H1 (cell line): ENCODE results near the gene SPOCK3. TPM values are rescaled to one million over a fixed set of nuclear protein-coding genes. Genes with fewer than 3 reads are reported as not detected.

Experiments
- CTCF ChIA-PET: fragments of 300-600 bp; sonication (Branson Sonifier 250); formaldehyde crosslinking; loops from one replicate; lab custom pipeline; 2021; ENCODE audit not compliant: partially characterized antibody; lab: Charles Lee
- POLR2A ChIA-PET: fragments of 300-600 bp; sonication (Branson Sonifier 250); formaldehyde crosslinking; loops from one replicate; lab custom pipeline; 2021; ENCODE audit warnings: inconsistent platforms; ENCODE audit not compliant: partially characterized antibody; lab: Charles Lee
- DNase-seq, 2 experiments: peaks; one replicate each; pipeline versions ENCODE4 v3.0.0 to v3.0.0-alpha.2; 2010 to 2022; ENCODE audit warnings: low spot score in 2 of 2, low read depth in 1 of 2, mixed read lengths in 1 of 2
- FAIRE-seq: peaks from 2 replicates; lab custom pipeline; 2011; peaks lifted over from hg19 to GRCh38; lab: Jason Lieb, UNC
- H2AFZ ChIP-seq: 2 replicates; pipeline ENCODE4 v1.8.1; 2012; ENCODE audit warnings: low read length, inconsistent platforms
- H2AK5ac ChIP-seq: 2 replicates; pipeline ENCODE4 v1.6.1; 2013; ENCODE audit warnings: low read depth, low read length
- H2BK120ac ChIP-seq: replicated peaks from 2 replicates; pipeline ENCODE3; 2013; ENCODE audit warnings: low read depth, low read length, inconsistent platforms
- H2BK12ac ChIP-seq: 2 replicates; pipeline ENCODE4 v1.6.1; 2013; ENCODE audit warnings: low read depth, low read length
- H2BK15ac ChIP-seq: 2 replicates; pipeline ENCODE4 v1.6.1; 2013; ENCODE audit warnings: low read length
- H2BK20ac ChIP-seq: 2 replicates; pipeline ENCODE4 v1.6.1; 2013; ENCODE audit warnings: low read length
- H2BK5ac ChIP-seq: 2 replicates; pipeline ENCODE4 v1.6.1; 2013; ENCODE audit warnings: low read depth, low read length
- H3K14ac ChIP-seq: 2 replicates; pipeline ENCODE4 v1.6.1; 2013; ENCODE audit warnings: inconsistent platforms; ENCODE audit not compliant: insufficient read length
- H3K18ac ChIP-seq: 2 replicates; pipeline ENCODE4 v1.6.1; 2013; ENCODE audit warnings: low read length; ENCODE audit errors: extremely low read depth
- H3K23ac ChIP-seq: 2 replicates; pipeline ENCODE4 v1.6.1; 2013; ENCODE audit warnings: inconsistent platforms; ENCODE audit not compliant: insufficient read length
- H3K23me2 ChIP-seq: 2 replicates; pipeline ENCODE4 v1.6.1; 2013; ENCODE audit warnings: low read depth, low read length
- H3K27ac ChIP-seq: 2 replicates; pipeline ENCODE4 v1.6.1; 2011; ENCODE audit warnings: low read depth, low read length, inconsistent platforms
- H3K27me3 ChIP-seq, 4 experiments: replicated peaks in 1 of 4; 1 replicate in 1 of 4; 2 replicates in 3 of 4; pipeline versions ENCODE4 v1.6.1 to v1.8.1; 2011 to 2013; ENCODE audit warnings: low read length in 3 of 4, mild to moderate bottlenecking in 3 of 4, inconsistent platforms in 2 of 4, mixed read lengths in 2 of 4, moderate library complexity in 1 of 4; ENCODE audit not compliant: control insufficient read depth in 3 of 4, insufficient read depth in 3 of 4; ENCODE audit errors: extremely low read depth in 1 of 4
- H3K36me3 ChIP-seq, 4 experiments: 2 replicates each; pipeline versions ENCODE4 v1.6.1 to v1.8.1; 2011 to 2013; ENCODE audit warnings: mild to moderate bottlenecking in 4 of 4, low read length in 3 of 4, moderate library complexity in 2 of 4, control low read depth in 1 of 4, inconsistent platforms in 1 of 4; ENCODE audit not compliant: insufficient read depth in 4 of 4, control insufficient read depth in 2 of 4
- H3K4ac ChIP-seq: replicated peaks from 2 replicates; pipeline ENCODE3; 2013; ENCODE audit warnings: low read length, low read depth, mixed read lengths, inconsistent platforms; ENCODE audit not compliant: insufficient read length
- H3K4me1 ChIP-seq, 4 experiments: replicated peaks in 1 of 4; 1 replicate in 1 of 4; 2 replicates in 3 of 4; pipeline versions ENCODE4 v1.6.1 to v1.8.1; 2011 to 2013; ENCODE audit warnings: low read length in 3 of 4, inconsistent platforms in 2 of 4, mixed read lengths in 1 of 4; ENCODE audit not compliant: insufficient read depth in 4 of 4, control insufficient read depth in 3 of 4
- H3K4me2 ChIP-seq, 2 experiments: 2 replicates each; pipeline versions ENCODE4 v1.6.1 to v1.8.1; 2011 to 2013; ENCODE audit warnings: low read depth in 2 of 2, low read length in 2 of 2, control low read depth in 1 of 2, inconsistent platforms in 1 of 2, mild to moderate bottlenecking in 1 of 2; ENCODE audit not compliant: insufficient read depth in 1 of 2
- H3K4me3 ChIP-seq, 4 experiments: fragments of 200-600, 300-600 bp in 1 of 4; sonication (generic), shearing (Covaris generic), sonication (Bioruptor Twin) in 1 of 4; 2 replicates each; pipeline versions ENCODE4 v1.5.1 to v1.8.1; 2011 to 2016; ENCODE audit warnings: low read length in 4 of 4, low read depth in 3 of 4, control low read depth in 2 of 4, inconsistent platforms in 2 of 4, mild to moderate bottlenecking in 2 of 4, mixed read lengths in 1 of 4, moderate library complexity in 1 of 4; ENCODE audit not compliant: insufficient read depth in 2 of 4; ENCODE audit errors: extremely low read depth in 1 of 4
- H3K56ac ChIP-seq: replicated peaks from 2 replicates; pipeline ENCODE3; 2013; ENCODE audit warnings: low read depth, mild to moderate bottlenecking, mixed read lengths, low read length, inconsistent platforms; ENCODE audit not compliant: insufficient read length
- H3K79me1 ChIP-seq: 2 replicates; pipeline ENCODE4 v1.6.1; 2013; ENCODE audit warnings: low read depth, low read length, control low read depth
- H3K79me2 ChIP-seq, 2 experiments: 2 replicates each; pipeline versions ENCODE4 v1.6.1 to v1.8.1; 2012 to 2013; ENCODE audit warnings: low read length in 2 of 2, mild to moderate bottlenecking in 2 of 2, inconsistent platforms in 1 of 2; ENCODE audit not compliant: insufficient read depth in 2 of 2, control insufficient read depth in 1 of 2
- H3K9ac ChIP-seq, 4 experiments: replicated peaks in 1 of 4; 1 replicate in 1 of 4; 2 replicates in 3 of 4; pipeline versions ENCODE4 v1.6.1 to v1.8.1; 2011 to 2013; ENCODE audit warnings: low read depth in 3 of 4, low read length in 3 of 4, control low read depth in 2 of 4, mild to moderate bottlenecking in 2 of 4, moderate library complexity in 2 of 4, inconsistent platforms in 1 of 4; ENCODE audit errors: extremely low read depth in 1 of 4
- H3K9me3 ChIP-seq, 2 experiments: 2 replicates each; pipeline versions ENCODE4 v1.6.1 to v1.8.1; 2012 to 2013; ENCODE audit warnings: mild to moderate bottlenecking in 2 of 2, moderate library complexity in 2 of 2, control low read depth in 1 of 2, inconsistent platforms in 1 of 2, low read depth in 1 of 2, low read length in 1 of 2, mixed read lengths in 1 of 2; ENCODE audit not compliant: insufficient read depth in 2 of 2
- H4K20me1 ChIP-seq, 2 experiments: replicated peaks in 1 of 2; 2 replicates each; pipeline versions ENCODE3 to v1.8.1; 2011 to 2013; ENCODE audit warnings: inconsistent platforms in 2 of 2, low read length in 2 of 2, mild to moderate bottlenecking in 1 of 2; ENCODE audit not compliant: insufficient read depth in 2 of 2, control insufficient read depth in 1 of 2
- H4K5ac ChIP-seq: 2 replicates; pipeline ENCODE4 v1.6.1; 2013; ENCODE audit warnings: low read length, low read depth, mixed read lengths, inconsistent platforms; ENCODE audit not compliant: insufficient read length
- H4K8ac ChIP-seq: 2 replicates; pipeline ENCODE4 v1.8.0; 2013; ENCODE audit warnings: mild to moderate bottlenecking, moderate library complexity, low read length, inconsistent platforms; ENCODE audit not compliant: insufficient read depth; ENCODE audit errors: extremely low read depth
- H4K91ac ChIP-seq: replicated peaks from 2 replicates; pipeline ENCODE3; 2013; ENCODE audit warnings: low read length, mixed read lengths, inconsistent platforms; ENCODE audit not compliant: insufficient read length
- BCL11A ChIP-seq, 2 experiments: IDR thresholded peaks; one replicate each; pipeline ENCODE4 v1.6.1; 2011; ENCODE audit warnings: low read depth in 2 of 2, low read length in 2 of 2, mild to moderate bottlenecking in 2 of 2
- CBX8 ChIP-seq: fragments of 300-800, 300-1000 bp; sonication (generic); IDR thresholded peaks from 2 replicates; pipeline ENCODE4 v1.7.1; 2016; ENCODE audit warnings: low read depth, low read length, borderline replicate concordance
- CREB1 ChIP-seq: IDR thresholded peaks from 2 replicates; pipeline ENCODE4 v1.6.1; 2012; ENCODE audit warnings: inconsistent platforms
- EP300 ChIP-seq, 2 experiments: IDR thresholded peaks; 1 replicate in 1 of 2; 2 replicates in 1 of 2; pipeline ENCODE4 v1.6.1; 2011 to 2012; ENCODE audit warnings: low read depth in 2 of 2, low read length in 2 of 2, mild to moderate bottlenecking in 2 of 2, borderline replicate concordance in 1 of 2, inconsistent platforms in 1 of 2, moderate library complexity in 1 of 2
- FOSL1 ChIP-seq: IDR thresholded peaks from 2 replicates; pipeline ENCODE4 v1.6.1; 2011; ENCODE audit warnings: mild to moderate bottlenecking, low read depth, low read length, moderate library complexity; ENCODE audit not compliant: insufficient read depth
- HDAC6 ChIP-seq: IDR thresholded peaks from one replicate; pipeline ENCODE4 v1.7.1; 2012; ENCODE audit warnings: low read depth, mild to moderate bottlenecking, inconsistent platforms, low read length, moderate library complexity
- NANOG ChIP-seq: IDR thresholded peaks from 2 replicates; pipeline ENCODE4 v1.6.1; 2011; ENCODE audit warnings: low read length, low read depth, mild to moderate bottlenecking, inconsistent platforms; ENCODE audit not compliant: insufficient read depth, poor library complexity, severe bottlenecking
- POU5F1 ChIP-seq: IDR thresholded peaks from 2 replicates; pipeline ENCODE4 v1.6.1; 2011; ENCODE audit warnings: low read depth, mild to moderate bottlenecking, low read length, moderate library complexity
- SRF ChIP-seq: IDR thresholded peaks from 2 replicates; pipeline ENCODE4 v1.6.1; 2011; ENCODE audit warnings: mild to moderate bottlenecking, low read depth, low read length, moderate library complexity
- SUZ12 ChIP-seq: fragments of 200-600 bp; sonication (generic); IDR thresholded peaks from 2 replicates; pipeline ENCODE4 v1.6.1; 2012; ENCODE audit warnings: mild to moderate bottlenecking, inconsistent platforms, low read length, moderate library complexity, mixed read lengths
- TAF1 ChIP-seq: IDR thresholded peaks from 2 replicates; pipeline ENCODE4 v1.6.1; 2011; ENCODE audit warnings: mild to moderate bottlenecking, low read depth, low read length
- TEAD4 ChIP-seq: IDR thresholded peaks from 2 replicates; pipeline ENCODE4 v1.6.1; 2012; ENCODE audit warnings: low read depth, low read length, inconsistent platforms, mixed read lengths
- WGBS, 2 experiments: shearing (Covaris generic) in 1 of 2; methylation state at CpG; one replicate each; pipeline versions ENCODE4 v1.1.6 to v1.1.7; 2013 to 2015; ENCODE audit warnings: low lambda C conversion rate in 2 of 2, mixed read lengths in 2 of 2, inconsistent platforms in 1 of 2, low coverage in 1 of 2, missing lambda C conversion rate in 1 of 2; ENCODE audit not compliant: insufficient replicate concordance in 2 of 2, insufficient coverage in 1 of 2, insufficient read length in 1 of 2; ENCODE audit errors: extremely low coverage in 1 of 2, missing lambda C conversion rate in 1 of 2; 5-methylcytosine and 5-hydroxymethylcytosine counted together
- polyA plus RNA-seq, 7 experiments: library from polyadenylated mRNA; depleted of rRNA in 3 of 7; stranded (reverse) in 5 of 7; unstranded in 2 of 7; fragments of >200 nt in 5 of 7; fragments of 200-250 nt in 2 of 7; gene quantifications; 1 replicate in 5 of 7; 2 replicates in 1 of 7; 4 replicates in 1 of 7; pipeline versions ENCODE4 v1.2.1 to v1.2.3, GENCODE V29; 2011 to 2013; ENCODE audit warnings: missing spikeins in 2 of 7, mixed read lengths in 2 of 7
- total RNA-seq: library from RNA; stranded (reverse); fragmentation: NEBNext Ultra II Directional; extraction: Animal tissue kit (Norgen Biotek cat#: 25700); gene quantifications from 2 replicates; pipeline ENCODE4 v1.2.1, GENCODE V29; 2021
- TF ChIP-seq, protein P1 (sequence below): IDR thresholded peaks from 2 replicates; pipeline ENCODE4 v1.6.1; 2011; ENCODE audit warnings: low read length, improper control_type of control experiment

The SPOCK3 gene
- total and polyA plus RNA-seq, 2 of the 8 experiments (the other 6 are each of a cell fraction or from before 2014, with no cell fraction given), result 0.14 to 0.60 TPM

DNA sequence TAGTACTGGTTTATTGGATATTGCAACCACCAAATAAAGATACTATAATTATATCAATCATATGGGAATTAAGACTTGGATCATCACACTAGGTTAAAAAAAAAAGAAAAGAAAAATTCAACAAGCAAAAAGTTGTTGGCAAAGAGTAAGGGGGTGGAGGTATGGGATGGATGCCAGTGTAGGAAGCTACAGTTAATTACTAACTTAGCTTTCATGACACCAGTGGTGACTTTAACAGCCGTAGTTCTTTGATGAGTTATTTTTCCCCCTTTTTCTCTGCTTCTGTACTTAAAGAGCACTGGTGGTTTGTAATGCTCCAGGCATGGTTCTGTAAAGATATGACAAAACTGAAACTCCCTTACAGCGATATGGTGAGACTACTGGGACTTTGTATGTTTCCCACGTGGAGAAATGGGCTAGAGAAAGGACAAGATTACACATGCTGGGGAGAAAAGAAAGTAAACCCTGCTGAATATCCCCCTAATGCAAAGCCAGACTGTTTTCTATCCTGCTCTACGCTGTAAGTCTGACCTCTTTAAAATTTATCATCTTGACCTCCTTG is 210.8 kb downstream of the SPOCK3 start:
- DNase-seq, result no peak
- Histone ChIP-seq H3K27me3 (no peaks in the 10 kb centered on the region), H2BK120ac (no peak overlapping the region), H3K79me1 (no peaks in the 10 kb centered on the region), H4K91ac (no peak overlapping the region), H3K56ac (no peak overlapping the region), H3K79me2 (no peaks in the 10 kb centered on the region), H3K4me2 (no peak overlapping the region), H3K4me1 (no peaks in the 10 kb centered on the region; a peak in 1 of 7 replicates), H4K8ac (no peak overlapping the region), H3K9ac (no peak overlapping the region), H2BK20ac (no peak overlapping the region), H4K5ac (no peak overlapping the region), H3K18ac (no peak overlapping the region), H4K20me1 (no peaks in the 10 kb centered on the region), H2AK5ac (no peak overlapping the region), H2BK12ac (no peak overlapping the region), H3K9me3 (no peaks in the 10 kb centered on the region), H2BK5ac (no peak overlapping the region), H3K23me2 (no peaks in the 10 kb centered on the region), H3K14ac (no peak overlapping the region), H2BK15ac (no peak overlapping the region), H3K36me3 (no peaks in the 10 kb centered on the region), H2AFZ (no peak overlapping the region; the same call in 1 of the 2 replicates), H3K4me3 (no peak overlapping the region), H3K27ac (no peak overlapping the region), H3K23ac (no peak overlapping the region), H3K4ac (no peak overlapping the region)
- FAIRE-seq, result no peak
- CTCF ChIA-PET, result interaction anchor here (0.6 to 2.6 kb wide), 10 partner anchors 9 to 1041 kb away, joined by 3 to 15 read pairs (median 4); no protein-coding TSS in a partner anchor
- POLR2A ChIA-PET, result no interaction called here
- 84% methylated on average over 4 of the region's 4 CpGs; no CpG with 5 or more reads in 1 of the 2 experiments for WGBS, 2 experiments
- no peak for TF ChIP-seq BCL11A (IDR thresholded peaks at IDR 0.05; ENCODE audit: low read depth in 2 of 2, low read length in 2 of 2)
- no peak for TF ChIP-seq TEAD4
- TF ChIP-seq NANOG, result no peak
- no peak for TF ChIP-seq SUZ12
- no peak for TF ChIP-seq TAF1
- no peak for TF ChIP-seq EP300 (IDR thresholded peaks at IDR 0.05; ENCODE audit: borderline replicate concordance in 1 of 2, low read depth in 2 of 2, low read length in 2 of 2)
- TF ChIP-seq CREB1, result no peak
- no peak for TF ChIP-seq CBX8
- no peak for TF ChIP-seq HDAC6
- TF ChIP-seq SRF, result no peak
- TF ChIP-seq FOSL1, result no peak
- TF ChIP-seq POU5F1, result no peak
- TF ChIP-seq, protein P1, sequence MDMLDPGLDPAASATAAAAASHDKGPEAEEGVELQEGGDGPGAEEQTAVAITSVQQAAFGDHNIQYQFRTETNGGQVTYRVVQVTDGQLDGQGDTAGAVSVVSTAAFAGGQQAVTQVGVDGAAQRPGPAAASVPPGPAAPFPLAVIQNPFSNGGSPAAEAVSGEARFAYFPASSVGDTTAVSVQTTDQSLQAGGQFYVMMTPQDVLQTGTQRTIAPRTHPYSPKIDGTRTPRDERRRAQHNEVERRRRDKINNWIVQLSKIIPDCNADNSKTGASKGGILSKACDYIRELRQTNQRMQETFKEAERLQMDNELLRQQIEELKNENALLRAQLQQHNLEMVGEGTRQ, result no peak
